HFFc6 (cell line): ENCODE results near the gene GJB1. TPM values are rescaled to one million over a fixed set of nuclear protein-coding genes. Genes with fewer than 3 reads are reported as not detected.

Experiments used
- DNase-seq: peaks from one replicate; pipeline ENCODE4 v3.0.0-alpha.2; 2018
- H3K27ac Mint-ChIP-seq: 2 replicates; pipeline ENCODE4 v1.8.0; 2020; ENCODE audit warnings: mild to moderate bottlenecking, mixed read lengths
- H3K27me3 Mint-ChIP-seq: 2 replicates; pipeline ENCODE4 v1.8.0; 2021; ENCODE audit warnings: mild to moderate bottlenecking, moderate library complexity, mixed read lengths; ENCODE audit not compliant: insufficient read depth
- H3K36me3 Mint-ChIP-seq: 2 replicates; pipeline ENCODE4 v1.8.0; 2021; ENCODE audit warnings: low read depth, mixed read lengths
- H3K4me1 Mint-ChIP-seq: 2 replicates; pipeline ENCODE4 v1.8.0; 2020; ENCODE audit warnings: low read depth, mixed read lengths
- H3K4me3 Mint-ChIP-seq: 2 replicates; pipeline ENCODE4 v1.8.0; 2020; ENCODE audit warnings: mild to moderate bottlenecking, moderate library complexity, mixed read lengths
- H3K9me3 Mint-ChIP-seq: 2 replicates; pipeline ENCODE4 v1.8.0; 2020; ENCODE audit warnings: mild to moderate bottlenecking, mixed read lengths
- CTCF ChIP-seq: fragments of 200-600 bp; sonication (generic); IDR thresholded peaks from 2 replicates; pipeline ENCODE4 v1.5.0; 2021; ENCODE audit warnings: antibody characterized with exemption, mild to moderate bottlenecking
- total RNA-seq, 6 experiments: library from RNA; stranded (reverse); fragmentation: NEBNext Ultra II Directional; extraction: Animal tissue kit (Norgen Biotek cat#: 25700); gene quantifications; 2 replicates in 1 of 6; 3 replicates in 5 of 6; pipeline ENCODE4 v1.2.3, GENCODE V29; 2021

Gene GJB1
- total RNA-seq, 6 experiments from 2014 or later = not detected

GRCh38 chrX:71216485-71216884, 6.5 kb upstream of the GJB1 start:
- Mint-ChIP-seq H3K27ac (no peak overlapping the region), H3K4me1 (no peaks in the 10 kb centered on the region), H3K36me3 (no peaks in the 10 kb centered on the region), H3K9me3 (no peaks in the 10 kb centered on the region), H3K27me3 (peaks cover 9% of the 10 kb centered on the region), H3K4me3 (no peak overlapping the region)
- no peak for TF ChIP-seq CTCF
- DNase-seq = no peak

GRCh38 chrX:71217298-71217697, 5.7 kb upstream of the GJB1 start:
- H3K36me3 Mint-ChIP-seq = no peaks in the 10 kb centered on the region
- peaks cover 11% of the 10 kb centered on the region for H3K27me3 Mint-ChIP-seq
- DNase-seq = no peak
- no peaks in the 10 kb centered on the region for H3K9me3 Mint-ChIP-seq
- TF ChIP-seq CTCF = no peak
- no peaks in the 10 kb centered on the region for H3K4me1 Mint-ChIP-seq
- H3K27ac Mint-ChIP-seq = no peak overlapping the region
- no peak overlapping the region for H3K4me3 Mint-ChIP-seq

- H3K27me3 Mint-ChIP-seq = peaks cover 16% of the 10 kb centered on the region
- H3K36me3 Mint-ChIP-seq = no peaks in the 10 kb centered on the region
Measured at GRCh38 chrX:71221145-71221544, 1.9 kb upstream of the GJB1 start.

GRCh38 chrX:71224098-71224708, 1.2 kb downstream of the GJB1 start:
- H3K9me3 Mint-ChIP-seq = no peaks in the 10 kb centered on the region
- no peaks in the 10 kb centered on the region for H3K36me3 Mint-ChIP-seq
- no peak overlapping the region for H3K27ac Mint-ChIP-seq
- no peak for DNase-seq
- TF ChIP-seq CTCF = no peak
- H3K27me3 Mint-ChIP-seq = peaks cover 21% of the 10 kb centered on the region
- H3K4me1 Mint-ChIP-seq = peaks cover 12% of the 10 kb centered on the region; the same call in 1 of the 2 replicates
- no peak overlapping the region for H3K4me3 Mint-ChIP-seq

More at GRCh38 chrX:71221145-71221544, 1.9 kb upstream of the GJB1 start:
- H3K27ac Mint-ChIP-seq = no peak overlapping the region
- H3K4me1 Mint-ChIP-seq = peaks cover 12% of the 10 kb centered on the region; the same call in 1 of the 2 replicates
- no peak overlapping the region for H3K4me3 Mint-ChIP-seq
- no peak for DNase-seq
- no peaks in the 10 kb centered on the region for H3K9me3 Mint-ChIP-seq
- no peak for TF ChIP-seq CTCF

GRCh38 chrX:71225009-71225408, 2.0 kb downstream of the GJB1 start:
- TF ChIP-seq CTCF = no peak
- Mint-ChIP-seq H3K27me3 (peaks cover 22% of the 10 kb centered on the region), H3K36me3 (no peaks in the 10 kb centered on the region), H3K9me3 (no peaks in the 10 kb centered on the region), H3K4me3 (no peak overlapping the region), H3K4me1 (peaks cover 12% of the 10 kb centered on the region; the same call in 1 of the 2 replicates), H3K27ac (no peak overlapping the region)
- no peak for DNase-seq
